UCSD-AML1 (cell line): ENCODE measurements around the gene MRPL11.
"Not testable (repeated sequence)": the region's sequence is repeated elsewhere in the genome, so short reads cannot be mapped to it uniquely, and the experiment has no call there.

Source experiments
- DNase-seq: peaks from one replicate; lab custom pipeline; 2025; ENCODE audit not compliant: unreplicated experiment; lab: John Stamatoyannopoulos, UW

The MRPL11 gene

DNA sequence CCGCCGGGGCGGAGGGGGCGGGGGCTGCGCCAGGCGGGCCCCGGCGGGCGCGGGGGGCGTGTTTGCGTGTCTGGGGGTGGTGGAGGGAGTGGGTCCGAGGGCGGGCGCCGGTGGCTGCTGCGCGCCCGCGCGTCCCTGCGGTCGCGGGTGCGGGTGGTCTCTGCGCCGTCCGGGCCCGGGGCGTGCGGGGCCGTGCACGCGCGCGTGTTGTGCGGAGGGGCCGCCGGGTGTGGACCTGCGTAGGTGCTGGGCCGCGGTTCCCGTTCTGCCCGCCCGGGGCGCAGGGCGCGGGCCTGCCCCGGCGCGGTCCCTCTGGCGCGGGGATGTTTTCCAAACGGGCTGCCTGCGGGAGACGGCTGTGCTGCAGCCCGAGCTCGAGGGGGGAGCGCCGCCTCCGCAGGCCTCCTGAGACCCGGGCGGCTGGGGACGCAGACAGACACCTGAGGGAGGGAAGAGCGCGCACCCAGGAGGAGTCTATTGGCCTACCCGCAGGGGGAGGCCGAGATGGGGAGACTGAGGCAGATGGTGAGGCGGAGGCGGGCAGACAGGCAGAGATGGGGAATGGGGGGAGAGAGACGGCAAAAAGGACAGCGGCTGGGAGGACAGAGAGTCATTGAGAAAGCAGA is 28.5 kb upstream of the MRPL11 start:
- DNase-seq: no peak

- DNase-seq: peak; percentile 93
These were observed 27.8 kb upstream of the MRPL11 start, which contains the start of gene PELI3 for GRCh38 chr11:66466225-66467033. TSS of gene PELI3 (plus strand) at chr11:66466905. CDS start at chr11:66468129, 1,224 bp downstream.

DNA sequence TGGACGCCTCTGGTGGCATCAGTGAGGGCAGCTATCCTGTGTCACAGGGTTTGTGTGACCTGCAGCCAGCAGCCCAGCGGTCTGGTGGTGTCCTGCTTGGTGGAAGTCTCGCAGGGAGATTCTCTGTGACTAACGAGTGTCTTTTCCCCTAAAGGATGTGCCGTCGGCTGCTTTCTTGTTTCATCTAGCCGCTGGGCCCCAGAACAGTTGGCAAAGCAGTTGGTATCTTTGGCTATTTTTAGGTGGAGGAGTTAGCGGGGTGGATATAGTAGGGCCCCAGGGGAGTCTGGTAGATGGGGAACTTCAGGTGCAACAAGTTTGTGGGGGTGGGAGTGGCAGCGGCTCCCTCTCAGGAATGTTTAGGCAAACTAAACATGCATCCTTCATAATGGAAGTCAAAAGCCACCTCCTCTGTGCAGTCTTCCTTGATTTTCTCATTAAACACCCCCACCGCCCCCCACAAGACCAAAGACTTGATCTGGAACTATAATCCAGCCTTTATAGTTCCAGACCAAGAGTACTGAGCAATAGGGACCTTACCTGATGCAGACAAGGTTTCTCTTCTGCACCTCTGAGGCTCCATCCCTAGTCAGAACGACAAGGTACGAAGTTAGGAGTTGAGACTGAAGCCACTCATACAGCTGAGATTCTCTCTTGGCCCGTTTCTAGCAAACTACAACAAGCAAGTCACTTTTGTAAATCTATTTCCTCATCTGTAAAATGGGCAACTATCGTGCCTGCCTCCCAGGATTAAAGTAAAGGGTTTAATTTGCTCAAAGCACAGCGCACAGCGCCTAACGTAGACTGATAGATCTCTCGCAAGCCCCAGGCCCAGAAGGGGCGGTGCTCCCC is 27.0 kb upstream of the MRPL11 start:
- no peak for DNase-seq

GRCh38 chr11:66464916-66465315 is 26.3 kb upstream of the MRPL11 start:
- DNase-seq: no peak

- DNase-seq: not testable (repeated sequence)
These were observed 25.5 kb upstream of the MRPL11 start for GRCh38 chr11:66464116-66464515.

- no peak for DNase-seq
These were observed 24.3 kb upstream of the MRPL11 start for GRCh38 chr11:66462911-66463310.

DNA sequence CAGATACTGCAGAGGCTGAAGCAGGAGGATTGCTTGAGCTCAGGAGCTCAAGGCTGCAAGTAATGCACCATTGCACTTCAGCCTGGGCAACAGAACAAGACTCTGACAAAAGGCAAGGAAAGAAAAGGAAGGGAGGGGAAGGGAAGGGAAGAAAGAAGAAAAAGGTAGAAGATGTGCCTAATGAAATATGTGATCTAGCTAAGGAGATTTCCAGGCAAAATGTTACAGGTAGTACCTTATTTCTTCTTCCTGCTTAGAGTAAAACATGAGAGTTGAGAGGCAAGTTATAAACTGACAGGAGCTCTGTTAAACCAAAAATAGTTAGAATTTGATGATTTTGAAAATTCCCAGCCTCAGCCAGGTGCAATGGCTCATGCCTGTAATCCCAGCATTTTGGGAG is 23.4 kb upstream of the MRPL11 start:
- no peak for DNase-seq

- no peak for DNase-seq
These were observed 20.6 kb upstream of the MRPL11 start for GRCh38 chr11:66459138-66459778.

GRCh38 chr11:66457826-66458225 is 19.2 kb upstream of the MRPL11 start:
- no peak for DNase-seq

DNA sequence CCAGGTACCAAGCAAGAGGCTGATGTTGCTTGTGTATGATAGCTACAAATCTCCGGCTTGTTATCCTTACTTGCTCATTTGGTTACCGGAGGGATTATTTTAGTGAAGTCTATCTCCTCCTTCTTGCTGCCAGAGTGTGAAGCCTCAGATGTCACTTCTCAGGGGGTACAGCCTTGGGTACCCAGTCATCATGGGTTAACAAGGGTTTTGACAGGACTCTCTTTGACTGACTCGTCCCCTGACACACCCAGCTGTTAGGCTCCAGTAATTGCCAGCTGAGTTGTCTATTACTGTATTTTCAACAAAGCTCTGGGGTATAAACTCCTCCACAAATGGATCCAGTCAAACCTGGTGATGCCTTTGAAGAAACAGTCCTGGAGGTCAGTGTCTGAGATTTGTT is 16.2 kb upstream of the MRPL11 start:
- no peak for DNase-seq

DNA sequence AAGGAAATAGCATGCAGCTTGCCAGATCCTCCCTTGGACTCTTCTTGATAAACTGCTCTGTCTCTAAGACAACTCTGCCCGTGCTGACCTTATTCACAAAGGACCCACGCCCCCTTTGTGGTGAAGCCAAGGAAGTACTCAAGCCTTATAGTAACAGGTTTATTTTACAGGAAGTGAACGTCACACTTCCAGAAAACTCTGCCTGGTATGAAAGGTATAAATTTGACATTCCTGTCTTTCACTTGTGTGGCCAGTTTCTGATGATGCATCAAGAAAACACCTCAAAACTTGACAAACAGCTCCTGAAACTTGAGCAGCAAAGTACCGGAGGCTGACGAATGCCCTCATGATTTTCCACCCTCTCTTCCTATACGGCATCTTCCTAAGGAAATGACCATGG is 15.6 kb upstream of the MRPL11 start:
- no peak for DNase-seq

GRCh38 chr11:66451663-66452062 is 13.0 kb upstream of the MRPL11 start:
- no peak for DNase-seq

DNA sequence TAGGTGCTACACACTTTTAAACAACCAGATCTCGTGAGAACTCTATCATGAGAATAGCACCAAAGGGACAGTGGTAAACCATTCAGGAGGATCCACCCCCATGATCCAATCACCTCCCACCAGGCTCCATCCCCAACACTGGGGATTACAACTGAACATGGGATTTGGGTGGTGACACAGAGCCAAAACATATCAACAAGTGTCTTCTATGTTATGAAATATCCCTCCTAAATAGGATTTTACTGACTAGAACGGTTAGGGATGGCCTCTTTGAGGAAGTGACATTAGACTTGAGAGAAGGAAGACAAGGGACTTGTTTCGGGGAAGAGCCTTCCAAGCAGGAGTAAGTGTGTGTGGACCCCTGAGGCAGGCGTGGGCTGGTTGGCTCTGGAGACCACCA is 11.9 kb upstream of the MRPL11 start:
- no peak for DNase-seq

GRCh38 chr11:66448523-66448922 is 9.9 kb upstream of the MRPL11 start:
- DNase-seq: no peak

DNA sequence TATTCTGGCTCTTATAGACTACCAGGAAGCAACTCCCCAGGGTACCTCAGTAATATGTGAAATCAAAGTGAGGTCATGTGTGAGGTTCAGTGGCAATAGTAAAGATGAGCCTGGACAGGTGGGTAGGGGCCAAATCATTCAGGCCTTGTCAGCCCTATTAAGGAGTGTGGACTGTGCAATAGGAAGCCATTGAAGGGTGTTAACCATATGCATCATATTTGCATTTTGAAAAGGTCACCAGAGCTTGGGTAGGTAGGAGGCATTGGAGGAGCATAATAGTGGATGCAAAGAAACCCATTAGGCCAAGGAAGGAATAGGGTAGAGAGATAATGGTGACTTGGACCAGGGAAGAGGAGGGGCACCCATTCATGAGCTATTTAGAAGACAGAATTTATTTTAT is 8.4 kb upstream of the MRPL11 start:
- no peak for DNase-seq

DNA sequence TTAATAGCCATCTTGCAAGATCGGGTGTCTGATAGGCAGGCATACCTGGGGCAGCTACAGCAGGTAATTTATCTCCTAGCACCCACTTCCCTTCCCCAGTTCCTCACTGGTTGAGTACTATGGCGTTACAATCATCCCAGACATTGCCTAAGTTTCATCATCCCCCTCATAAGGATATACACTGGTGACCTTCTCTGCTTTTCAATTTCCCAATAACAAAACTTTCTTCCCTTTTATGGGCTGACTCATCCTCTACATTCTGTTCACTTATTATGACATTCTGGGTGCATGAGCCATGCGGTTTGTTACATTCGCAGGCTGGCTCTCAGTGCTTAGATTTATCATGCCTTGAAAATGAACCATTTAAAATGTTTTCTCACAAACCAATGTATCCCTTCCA is 5.0 kb upstream of the MRPL11 start:
- DNase-seq: no peak

GRCh38 chr11:66440940-66441282 is 2.3 kb upstream of the MRPL11 start:
- not testable (repeated sequence) for DNase-seq

- DNase-seq: not testable (repeated sequence)
These were observed 1.7 kb upstream of the MRPL11 start for GRCh38 chr11:66440101-66440939.

DNA sequence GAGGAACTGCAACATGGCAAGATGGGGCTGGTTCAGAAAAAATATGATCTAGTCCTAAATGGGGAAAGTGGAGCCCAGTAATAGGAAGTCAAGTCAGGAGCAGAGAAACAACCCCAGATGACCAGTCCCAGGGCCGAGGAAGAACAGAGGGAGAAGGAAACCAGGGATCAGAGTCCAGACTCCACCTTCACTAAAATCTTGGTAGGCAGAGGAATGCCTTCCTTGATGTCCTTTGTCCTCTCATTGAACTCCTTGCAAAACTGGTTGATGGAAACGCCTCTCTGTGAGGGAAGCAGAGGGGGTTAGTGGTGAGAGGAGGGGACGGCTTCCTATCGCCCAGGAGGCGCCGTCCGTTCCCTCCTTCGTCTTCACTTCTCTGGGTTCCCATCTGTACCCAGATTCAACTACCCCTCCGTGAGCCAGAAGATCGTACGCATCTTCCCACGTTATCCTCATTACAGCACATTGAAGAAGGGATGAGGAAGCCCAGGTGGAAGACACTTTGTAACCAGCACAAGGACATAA is 607 bp downstream of the MRPL11 start:
- no peak for DNase-seq

GRCh38 chr11:66432597-66432996 is 6.1 kb downstream of the MRPL11 start:
- DNase-seq: no peak
